ENCODE measurements around the gene TIPARP.
A peak's percentile ranks its signal among the peaks of the same experiment; 100 is the strongest.

Gene TIPARP

GRCh38 chr3:156674046-156674910, at the start of gene TIPARP:
TSS of gene TIPARP (plus strand) at chr3:156674590. CDS start at chr3:156677698, 3,108 bp downstream.
- DNase-seq, result peak; percentile 97

GRCh38 chr3:156626104-156626503, 48.3 kb upstream of the TIPARP start:
- DNase-seq, result peak; percentile 59 to 76

GRCh38 chr3:156627946-156628569, 46.3 kb upstream of the TIPARP start:
- no peak for DNase-seq

GRCh38 chr3:156628836-156629618, 45.4 kb upstream of the TIPARP start:
- DNase-seq, result no peak

GRCh38 chr3:156630081-156630772, 44.2 kb upstream of the TIPARP start:
- no peak for DNase-seq

- DNase-seq, result no peak
Observed at GRCh38 chr3:156630773-156631093, 43.7 kb upstream of the TIPARP start.

- no peak for DNase-seq
Observed at GRCh38 chr3:156631323-156631722, 43.1 kb upstream of the TIPARP start.

GRCh38 chr3:156632601-156633000, 41.8 kb upstream of the TIPARP start:
- no peak for DNase-seq

- DNase-seq, result no peak
Observed at GRCh38 chr3:156633335-156633734, 41.1 kb upstream of the TIPARP start.

GRCh38 chr3:156635034-156635433, 39.4 kb upstream of the TIPARP start:
- DNase-seq, result no peak

- DNase-seq, result no peak
Observed at GRCh38 chr3:156635973-156636372, 38.4 kb upstream of the TIPARP start.

- no peak for DNase-seq
Observed at GRCh38 chr3:156637480-156638022, 36.8 kb upstream of the TIPARP start.

GRCh38 chr3:156638271-156638670, 36.1 kb upstream of the TIPARP start:
- DNase-seq, result no peak

- DNase-seq, result no peak
Observed at GRCh38 chr3:156639414-156640023, 34.9 kb upstream of the TIPARP start.

- DNase-seq, result no peak
Observed at GRCh38 chr3:156641618-156641975, 32.8 kb upstream of the TIPARP start.

GRCh38 chr3:156642750-156643728, 31.4 kb upstream of the TIPARP start:
- no peak for DNase-seq

GRCh38 chr3:156643729-156644389, 30.5 kb upstream of the TIPARP start:
- no peak for DNase-seq

- DNase-seq, result no peak
Observed at GRCh38 chr3:156644958-156645357, 29.4 kb upstream of the TIPARP start.

GRCh38 chr3:156646958-156647357, 27.4 kb upstream of the TIPARP start:
- no peak for DNase-seq

GRCh38 chr3:156648086-156648485, 26.3 kb upstream of the TIPARP start:
- no peak for DNase-seq

- DNase-seq, result no peak
Observed at GRCh38 chr3:156649681-156650080, 24.7 kb upstream of the TIPARP start.
